Measurements from ENCODE around the gene ZNF177.
A peak's percentile ranks its signal among the peaks of the same experiment; 100 is the strongest.

ZNF177 gene

DNA sequence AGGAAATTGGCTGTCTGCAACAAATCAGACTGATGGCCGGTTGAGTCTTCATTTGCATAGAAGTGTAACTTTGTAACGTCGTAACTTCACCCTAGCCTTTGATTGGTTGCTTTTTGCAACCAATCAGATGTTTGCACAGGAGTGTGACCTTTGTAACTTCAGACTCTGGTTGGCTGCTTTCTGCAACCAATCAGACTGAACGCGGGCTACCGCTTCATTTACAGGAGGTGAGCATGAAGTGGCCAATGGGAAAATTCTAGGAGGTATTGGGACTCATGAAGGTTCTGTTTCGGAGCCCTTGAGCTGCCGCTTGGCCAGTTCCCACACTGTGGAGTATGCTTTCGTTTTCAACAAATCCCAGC, 39.3 kb upstream of the ZNF177 start:
- H3K4me3 ChIP-seq (replicated peaks; ENCODE audit: insufficient read depth, low read length): peak overlapping the region; percentile 76
- peak overlapping the region; percentile 80 for H3K27ac ChIP-seq (replicated peaks)
- DNase-seq (ENCODE audit: low read depth in 1 of 2, low spot score in 1 of 2): peak; percentile 50 to 66
- no peak for TF ChIP-seq SPI1 (IDR thresholded peaks at IDR 0.05; ENCODE audit: borderline replicate concordance, low read depth)
- no peak for TF ChIP-seq REST (IDR thresholded peaks at IDR 0.05; ENCODE audit: insufficient replicate concordance, low read depth)
- no peak for TF ChIP-seq POLR2AphosphoS5 (IDR thresholded peaks at IDR 0.05; ENCODE audit: low read depth)
- no peak for TF ChIP-seq GABPA (IDR thresholded peaks at IDR 0.05; ENCODE audit: low read depth)
- TF ChIP-seq, protein P1, sequence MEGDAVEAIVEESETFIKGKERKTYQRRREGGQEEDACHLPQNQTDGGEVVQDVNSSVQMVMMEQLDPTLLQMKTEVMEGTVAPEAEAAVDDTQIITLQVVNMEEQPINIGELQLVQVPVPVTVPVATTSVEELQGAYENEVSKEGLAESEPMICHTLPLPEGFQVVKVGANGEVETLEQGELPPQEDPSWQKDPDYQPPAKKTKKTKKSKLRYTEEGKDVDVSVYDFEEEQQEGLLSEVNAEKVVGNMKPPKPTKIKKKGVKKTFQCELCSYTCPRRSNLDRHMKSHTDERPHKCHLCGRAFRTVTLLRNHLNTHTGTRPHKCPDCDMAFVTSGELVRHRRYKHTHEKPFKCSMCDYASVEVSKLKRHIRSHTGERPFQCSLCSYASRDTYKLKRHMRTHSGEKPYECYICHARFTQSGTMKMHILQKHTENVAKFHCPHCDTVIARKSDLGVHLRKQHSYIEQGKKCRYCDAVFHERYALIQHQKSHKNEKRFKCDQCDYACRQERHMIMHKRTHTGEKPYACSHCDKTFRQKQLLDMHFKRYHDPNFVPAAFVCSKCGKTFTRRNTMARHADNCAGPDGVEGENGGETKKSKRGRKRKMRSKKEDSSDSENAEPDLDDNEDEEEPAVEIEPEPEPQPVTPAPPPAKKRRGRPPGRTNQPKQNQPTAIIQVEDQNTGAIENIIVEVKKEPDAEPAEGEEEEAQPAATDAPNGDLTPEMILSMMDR (IDR thresholded peaks at IDR 0.05; ENCODE audit: insufficient read depth, low read length): no peak
- no peaks in the 10 kb centered on the region for H3K27me3 ChIP-seq (ENCODE audit: insufficient read depth, poor library complexity, severe bottlenecking)

DNA sequence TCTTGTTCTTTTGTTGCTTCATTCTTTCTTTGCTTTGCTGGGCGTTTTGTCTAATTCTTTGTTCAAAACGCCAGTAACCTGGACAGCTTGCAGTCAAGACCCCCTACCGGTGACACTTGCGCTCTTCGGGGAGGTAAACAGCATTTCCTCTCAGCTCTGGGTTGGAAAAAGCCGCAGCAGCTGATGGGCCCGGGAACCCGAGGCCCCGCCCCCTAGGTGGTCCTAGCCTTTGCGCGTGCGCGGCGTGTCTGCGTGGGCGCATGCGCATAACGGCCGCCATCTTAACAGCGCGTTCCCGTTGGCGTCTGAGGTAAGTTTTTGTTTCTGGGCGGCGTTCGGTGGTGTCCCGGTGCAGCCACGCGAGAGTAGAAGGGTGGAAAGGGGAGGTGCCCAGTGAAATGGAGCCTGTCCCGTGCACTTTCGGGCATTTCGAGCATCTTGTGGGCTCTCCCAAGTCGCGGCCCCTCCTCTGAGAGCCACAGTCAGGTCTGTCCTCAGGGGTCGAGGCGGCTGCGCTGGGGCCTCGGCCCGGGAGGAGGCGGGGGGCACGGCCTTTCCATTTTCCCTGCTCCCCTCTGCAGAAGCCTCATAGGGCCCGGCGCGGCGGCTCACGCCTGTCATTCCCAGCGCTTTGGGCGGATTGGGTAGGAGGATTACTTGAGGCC, 38.8 kb upstream of the ZNF177 start, which contains the start of gene ZNF559:
Gene ZNF559, plus strand, starts transcription at position 261 of the 665 bp plus-strand sequence. CDS start 14,371 bp downstream, outside the sequence.
- DNase-seq (ENCODE audit: low read depth in 1 of 2, low spot score in 1 of 2): peak; percentile 90 to 95
- Histone ChIP-seq H3K27me3 (ENCODE audit: insufficient read depth, poor library complexity, severe bottlenecking) (no peaks in the 10 kb centered on the region), H3K27ac (replicated peaks) (peak within 1 kb of the TSS; percentile 80), H3K4me3 (replicated peaks; ENCODE audit: insufficient read depth, low read length) (peak within 1 kb of the TSS; percentile 76)
- TF ChIP-seq SPI1 (IDR thresholded peaks at IDR 0.05; ENCODE audit: borderline replicate concordance, low read depth) (peak; percentile 30; the same call in 1 of the 2 replicates), POLR2AphosphoS5 (IDR thresholded peaks at IDR 0.05; ENCODE audit: low read depth) (peak; percentile 38; the same call in 1 of the 2 replicates), REST (IDR thresholded peaks at IDR 0.05; ENCODE audit: insufficient replicate concordance, low read depth) (peak; percentile 32), GABPA (IDR thresholded peaks at IDR 0.05; ENCODE audit: low read depth) (no peak)
- TF ChIP-seq, protein P1 (IDR thresholded peaks at IDR 0.05; ENCODE audit: insufficient read depth, low read length): no peak

GRCh38 chr19:9324584-9324962, 38.2 kb upstream of the ZNF177 start:
- peak overlapping the region; percentile 76 for H3K4me3 ChIP-seq (replicated peaks; ENCODE audit: insufficient read depth, low read length)
- peak overlapping the region; percentile 80 for H3K27ac ChIP-seq (replicated peaks)
- DNase-seq (ENCODE audit: low read depth in 1 of 2, low spot score in 1 of 2): peak in 1 of 2 experiments; percentile 7
- H3K27me3 ChIP-seq (ENCODE audit: insufficient read depth, poor library complexity, severe bottlenecking): no peaks in the 10 kb centered on the region
- TF ChIP-seq SPI1 (IDR thresholded peaks at IDR 0.05; ENCODE audit: borderline replicate concordance, low read depth) (no peak), POLR2AphosphoS5 (IDR thresholded peaks at IDR 0.05; ENCODE audit: low read depth) (no peak), GABPA (IDR thresholded peaks at IDR 0.05; ENCODE audit: low read depth) (no peak), REST (IDR thresholded peaks at IDR 0.05; ENCODE audit: insufficient replicate concordance, low read depth) (no peak)
- TF ChIP-seq, protein P1 (IDR thresholded peaks at IDR 0.05; ENCODE audit: insufficient read depth, low read length): no peak
